Muscle of leg (tissue), 11 donors: ENCODE results near the gene ATP6V0D1. TPM values are rescaled to one million over a fixed set of nuclear protein-coding genes. Genes with fewer than 3 reads are reported as not detected.
A peak's percentile ranks its signal among the peaks of the same experiment; 100 is the strongest.

Experiments used
- DNase-seq: peaks from one replicate; pipeline ENCODE4 v3.0.0; 2013
- H3K27ac ChIP-seq: one replicate; pipeline ENCODE4 v1.5.1; 2013; ENCODE audit warnings: mild to moderate bottlenecking, low read length, control low read depth
- H3K27me3 ChIP-seq: one replicate; pipeline ENCODE4 v1.6.1; 2013; ENCODE audit warnings: low read length; ENCODE audit not compliant: control insufficient read depth, insufficient read depth
- H3K36me3 ChIP-seq: one replicate; pipeline ENCODE4 v1.6.1; 2013; ENCODE audit warnings: low read length; ENCODE audit not compliant: control insufficient read depth, insufficient read depth
- H3K4me1 ChIP-seq: one replicate; pipeline ENCODE4 v1.6.1; 2013; ENCODE audit warnings: low read length; ENCODE audit not compliant: control insufficient read depth, insufficient read depth
- H3K4me3 ChIP-seq: one replicate; pipeline ENCODE4 v1.5.1; 2013; ENCODE audit warnings: low read length, control low read depth
- H3K9me3 ChIP-seq: replicated peaks from 2 replicates; pipeline ENCODE4 v1.6.1; 2013; ENCODE audit warnings: low read depth, low read length; ENCODE audit not compliant: control insufficient read depth
- WGBS: methylation state at CpG from one replicate; pipeline ENCODE4 v1.1.5; 2013; ENCODE audit warnings: missing lambda C conversion rate; ENCODE audit not compliant: insufficient coverage; 5-methylcytosine and 5-hydroxymethylcytosine counted together
- polyA plus RNA-seq, 8 donors: library from polyadenylated mRNA; unstranded; fragments of 120-200 nt; gene quantifications; one replicate each; pipeline versions ENCODE4 v1.2.1 to v1.2.3, GENCODE V29; 2013; ENCODE audit warnings: inconsistent platforms in 1 of 8, low replicate concordance in 1 of 8; ENCODE audit not compliant: insufficient read length in 8 of 8, insufficient read depth in 1 of 8
- total RNA-seq: library from RNA; stranded (reverse); fragments of 120-200 nt; gene quantifications from one replicate; pipeline ENCODE4 v1.2.4, GENCODE V29; 2013

Gene ATP6V0D1
- total and polyA plus RNA-seq, 9 donors, result 43.5 to 69.0 (median 66.2) TPM

- Histone ChIP-seq H3K36me3 (peaks cover 3% of the 10 kb centered on the region), H3K4me3 (no peak overlapping the region), H3K4me1 (peaks cover 65% of the 10 kb centered on the region), H3K27me3 (no peaks in the 10 kb centered on the region), H3K9me3 (no peaks in the 10 kb centered on the region), H3K27ac (no peak overlapping the region)
- 94% methylated on average over 3 of the region's 5 CpGs for WGBS
- DNase-seq, result no peak
Measured at GRCh38 chr16:67462279-67462655, 18.7 kb downstream of the ATP6V0D1 start.

GRCh38 chr16:67461600-67462278 lies 19.2 kb downstream of the ATP6V0D1 start:
- no peak for DNase-seq
- no peak overlapping the region for H3K4me3 ChIP-seq
- no peaks in the 10 kb centered on the region for H3K27me3 ChIP-seq
- no peak overlapping the region for H3K27ac ChIP-seq
- no peaks in the 10 kb centered on the region for H3K9me3 ChIP-seq
- peaks cover 3% of the 10 kb centered on the region for H3K36me3 ChIP-seq
- WGBS, result 92% methylated on average over 4 of the region's 8 CpGs
- peaks cover 71% of the 10 kb centered on the region for H3K4me1 ChIP-seq

GRCh38 chr16:67460961-67461360 lies 20.0 kb downstream of the ATP6V0D1 start:
- H3K27ac ChIP-seq, result no peak overlapping the region
- H3K27me3 ChIP-seq, result no peaks in the 10 kb centered on the region
- no peak overlapping the region for H3K4me3 ChIP-seq
- 100% methylated on average over 1 of the region's 2 CpGs for WGBS
- H3K36me3 ChIP-seq, result peaks cover 3% of the 10 kb centered on the region
- peaks cover 78% of the 10 kb centered on the region for H3K4me1 ChIP-seq
- no peak for DNase-seq
- no peaks in the 10 kb centered on the region for H3K9me3 ChIP-seq

GRCh38 chr16:67460168-67460567 lies 20.8 kb downstream of the ATP6V0D1 start:
- peak; percentile 83 for DNase-seq

GRCh38 chr16:67459861-67460150 lies 21.2 kb downstream of the ATP6V0D1 start:
- 6% methylated on average over 3 of the region's 3 CpGs for WGBS
- Histone ChIP-seq H3K9me3 (no peaks in the 10 kb centered on the region), H3K27me3 (no peaks in the 10 kb centered on the region), H3K4me3 (no peak overlapping the region), H3K36me3 (peaks cover 3% of the 10 kb centered on the region), H3K4me1 (peaks cover 76% of the 10 kb centered on the region), H3K27ac (peak overlapping the region; percentile 91)
- DNase-seq, result peak; percentile 81

More at GRCh38 chr16:67460168-67460567, 20.8 kb downstream of the ATP6V0D1 start:
- WGBS, result 33% methylated on average over 3 of the region's 5 CpGs
- peaks cover 3% of the 10 kb centered on the region for H3K36me3 ChIP-seq
- peaks cover 75% of the 10 kb centered on the region for H3K4me1 ChIP-seq
- peak overlapping the region; percentile 91 for H3K27ac ChIP-seq
- no peak overlapping the region for H3K4me3 ChIP-seq
- H3K9me3 ChIP-seq, result no peaks in the 10 kb centered on the region
- H3K27me3 ChIP-seq, result no peaks in the 10 kb centered on the region

GRCh38 chr16:67459066-67459860 lies 21.7 kb downstream of the ATP6V0D1 start:
- Histone ChIP-seq H3K4me1 (peaks cover 76% of the 10 kb centered on the region), H3K27ac (peak overlapping the region; percentile 91), H3K27me3 (no peaks in the 10 kb centered on the region), H3K9me3 (no peaks in the 10 kb centered on the region), H3K4me3 (no peak overlapping the region), H3K36me3 (peaks cover 3% of the 10 kb centered on the region)
- 40% methylated on average over 5 of the region's 7 CpGs for WGBS
- peak; percentile 79 for DNase-seq

- peaks cover 74% of the 10 kb centered on the region for H3K4me1 ChIP-seq
- DNase-seq, result peak; percentile 56
- peak overlapping the region; percentile 91 for H3K27ac ChIP-seq
- no peak overlapping the region for H3K4me3 ChIP-seq
- 58% methylated on average over 5 of the region's 6 CpGs for WGBS
- H3K9me3 ChIP-seq, result no peaks in the 10 kb centered on the region
- H3K27me3 ChIP-seq, result no peaks in the 10 kb centered on the region
- H3K36me3 ChIP-seq, result peaks cover 6% of the 10 kb centered on the region
Measured at GRCh38 chr16:67458121-67458641, 22.8 kb downstream of the ATP6V0D1 start.

- Histone ChIP-seq H3K4me3 (no peak overlapping the region), H3K27me3 (no peaks in the 10 kb centered on the region), H3K36me3 (peaks cover 12% of the 10 kb centered on the region), H3K4me1 (peaks cover 74% of the 10 kb centered on the region), H3K9me3 (no peaks in the 10 kb centered on the region), H3K27ac (peak overlapping the region; percentile 91)
- no peak for DNase-seq
- 30% methylated on average over 4 of the region's 7 CpGs for WGBS
Measured at GRCh38 chr16:67457611-67458010, 23.3 kb downstream of the ATP6V0D1 start.

GRCh38 chr16:67456391-67457081 lies 24.4 kb downstream of the ATP6V0D1 start:
- DNase-seq, result peak; percentile 86
- H3K4me1 ChIP-seq, result peaks cover 78% of the 10 kb centered on the region
- H3K36me3 ChIP-seq, result peaks cover 21% of the 10 kb centered on the region
- WGBS, result 29% methylated on average over 6 of the region's 6 CpGs
- no peaks in the 10 kb centered on the region for H3K9me3 ChIP-seq
- no peak overlapping the region for H3K4me3 ChIP-seq
- peak overlapping the region; percentile 91 for H3K27ac ChIP-seq
- no peaks in the 10 kb centered on the region for H3K27me3 ChIP-seq

- Histone ChIP-seq H3K4me1 (peaks cover 78% of the 10 kb centered on the region), H3K27ac (no peak overlapping the region), H3K36me3 (peaks cover 23% of the 10 kb centered on the region), H3K27me3 (no peaks in the 10 kb centered on the region), H3K9me3 (no peaks in the 10 kb centered on the region), H3K4me3 (no peak overlapping the region)
- WGBS, result 80% methylated on average over 2 of the region's 6 CpGs
- no peak for DNase-seq
Measured at GRCh38 chr16:67454852-67455251, 26.1 kb downstream of the ATP6V0D1 start.
